Endothelial cell (in vitro differentiated cells): ENCODE data around the gene LRRC4B. TPM values are rescaled to one million over a fixed set of nuclear protein-coding genes. Genes with fewer than 3 reads are reported as not detected.

Experiments
- DNase-seq: peaks from one replicate; pipeline ENCODE4 v3.0.0; 2021; ENCODE audit warnings: low spot score
- H3K27ac Mint-ChIP-seq: one replicate; pipeline ENCODE4 v1.8.0; 2021; ENCODE audit warnings: mixed read lengths, inconsistent platforms; ENCODE audit not compliant: unreplicated experiment
- H3K27me3 Mint-ChIP-seq: one replicate; pipeline ENCODE4 v1.8.0; 2021; ENCODE audit warnings: mild to moderate bottlenecking, moderate library complexity, mixed read lengths, inconsistent platforms; ENCODE audit not compliant: unreplicated experiment
- H3K36me3 Mint-ChIP-seq: one replicate; pipeline ENCODE4 v1.8.0; 2021; ENCODE audit warnings: mild to moderate bottlenecking, low read depth, mixed read lengths, inconsistent platforms; ENCODE audit not compliant: unreplicated experiment
- H3K4me1 Mint-ChIP-seq: one replicate; pipeline ENCODE4 v1.8.0; 2021; ENCODE audit warnings: mild to moderate bottlenecking, mixed read lengths, inconsistent platforms; ENCODE audit not compliant: unreplicated experiment
- H3K4me3 Mint-ChIP-seq: one replicate; pipeline ENCODE4 v1.8.0; 2021; ENCODE audit warnings: mild to moderate bottlenecking, mixed read lengths, inconsistent platforms; ENCODE audit not compliant: unreplicated experiment
- H3K9me3 Mint-ChIP-seq: one replicate; pipeline ENCODE4 v1.8.0; 2021; ENCODE audit warnings: mixed read lengths, inconsistent platforms; ENCODE audit not compliant: unreplicated experiment
- CTCF ChIP-seq: fragments of 200-600 bp; sonication (generic); IDR thresholded peaks from one replicate; pipeline ENCODE4 v1.5.0; 2021; ENCODE audit warnings: antibody characterized with exemption; ENCODE audit not compliant: unreplicated experiment
- total RNA-seq: library from RNA; stranded (reverse); fragmentation: NEBNext Ultra II Directional; extraction: Animal tissue kit (Norgen Biotek cat#: 25700); gene quantifications from one replicate; pipeline ENCODE4 v1.2.1, GENCODE V29; 2021; ENCODE audit not compliant: unreplicated experiment

Gene LRRC4B
- total RNA-seq, 1 donor from 2014 or later, result 3.0 TPM

- H3K9me3 Mint-ChIP-seq, result peaks cover 49% of the 10 kb centered on the region
- no peak overlapping the region for H3K4me3 Mint-ChIP-seq
- no peak for TF ChIP-seq CTCF
- peaks cover 28% of the 10 kb centered on the region for H3K27me3 Mint-ChIP-seq
- H3K36me3 Mint-ChIP-seq, result peaks cover 27% of the 10 kb centered on the region
- H3K27ac Mint-ChIP-seq, result no peak overlapping the region
- DNase-seq, result no peak
- peaks cover 3% of the 10 kb centered on the region for H3K4me1 Mint-ChIP-seq
These were observed 17.7 kb downstream of the LRRC4B start for GRCh38 chr19:50550594-50550966.

GRCh38 chr19:50549927-50550593, 18.2 kb downstream of the LRRC4B start:
- no peak for TF ChIP-seq CTCF
- no peak overlapping the region for H3K4me3 Mint-ChIP-seq
- no peak for DNase-seq
- H3K27ac Mint-ChIP-seq, result no peak overlapping the region
- H3K9me3 Mint-ChIP-seq, result peaks cover 47% of the 10 kb centered on the region
- peaks cover 27% of the 10 kb centered on the region for H3K36me3 Mint-ChIP-seq
- H3K27me3 Mint-ChIP-seq, result peaks cover 28% of the 10 kb centered on the region
- peaks cover 3% of the 10 kb centered on the region for H3K4me1 Mint-ChIP-seq

GRCh38 chr19:50549059-50549926, 18.9 kb downstream of the LRRC4B start:
- Mint-ChIP-seq H3K4me1 (peaks cover 3% of the 10 kb centered on the region), H3K4me3 (peak overlapping the region; percentile 7), H3K27me3 (peaks cover 26% of the 10 kb centered on the region), H3K36me3 (peaks cover 23% of the 10 kb centered on the region), H3K27ac (no peak overlapping the region), H3K9me3 (peaks cover 42% of the 10 kb centered on the region)
- no peak for DNase-seq
- TF ChIP-seq CTCF, result no peak

- TF ChIP-seq CTCF, result no peak
- Mint-ChIP-seq H3K27ac (no peak overlapping the region), H3K27me3 (peaks cover 23% of the 10 kb centered on the region), H3K36me3 (peaks cover 20% of the 10 kb centered on the region), H3K4me1 (peaks cover 3% of the 10 kb centered on the region), H3K4me3 (no peak overlapping the region), H3K9me3 (peaks cover 37% of the 10 kb centered on the region)
- DNase-seq, result no peak
These were observed 19.8 kb downstream of the LRRC4B start for GRCh38 chr19:50548191-50549058.
